ENCODE data around the gene STAT4.

STAT4 gene

DNA sequence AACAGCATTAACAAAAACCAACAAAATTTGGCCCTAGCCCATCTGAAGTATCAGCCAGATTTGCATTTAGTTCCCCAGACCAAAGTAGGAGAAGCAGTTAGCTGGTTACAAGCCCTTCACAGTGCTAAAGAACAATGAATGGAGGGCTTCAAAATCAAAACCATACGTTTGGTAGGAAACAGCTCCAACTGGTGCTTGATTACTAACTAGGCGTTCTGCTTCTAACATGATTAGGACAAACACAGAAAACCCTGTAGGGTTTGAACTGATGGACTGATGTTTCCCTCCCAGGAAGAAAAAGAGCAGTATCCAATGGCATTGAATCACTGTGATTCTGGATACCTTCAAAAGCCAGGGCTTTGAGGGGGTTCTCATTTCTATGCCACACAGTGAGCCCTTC is 20.5 kb upstream of the STAT4 start:
- no peak overlapping the region for H3K4me3 ChIP-seq (ENCODE audit: insufficient read depth, low read length, poor library complexity, severe bottlenecking)
- H3K9ac ChIP-seq (ENCODE audit: low read length): no peak overlapping the region
- no peak overlapping the region for H3K27ac ChIP-seq (ENCODE audit: low read depth, low read length)
- no peaks in the 10 kb centered on the region for H3K27me3 ChIP-seq (ENCODE audit: low read length)
- no peak overlapping the region for H3K4me2 ChIP-seq (ENCODE audit: low read depth, low read length, poor library complexity, severe bottlenecking)
- no peaks in the 10 kb centered on the region for H3K9me2 ChIP-seq (replicated peaks; ENCODE audit: insufficient read depth, low read length)
- H2AFZ ChIP-seq (ENCODE audit: low read depth, low read length, severe bottlenecking): no peak overlapping the region
- H3K36me3 ChIP-seq (ENCODE audit: low read length): no peaks in the 10 kb centered on the region
- no peaks in the 10 kb centered on the region for H3F3A ChIP-seq (ENCODE audit: insufficient read depth)
- no peaks in the 10 kb centered on the region for H3K79me2 ChIP-seq (ENCODE audit: insufficient read depth, low read length)
- no peaks in the 10 kb centered on the region for H3K9me3 ChIP-seq (ENCODE audit: insufficient read depth, low read length)
- no peak for TF ChIP-seq EZH2phosphoT487 (conservative IDR thresholded peaks at IDR 0.05; ENCODE audit: low read length)
- TF ChIP-seq, protein P1, sequence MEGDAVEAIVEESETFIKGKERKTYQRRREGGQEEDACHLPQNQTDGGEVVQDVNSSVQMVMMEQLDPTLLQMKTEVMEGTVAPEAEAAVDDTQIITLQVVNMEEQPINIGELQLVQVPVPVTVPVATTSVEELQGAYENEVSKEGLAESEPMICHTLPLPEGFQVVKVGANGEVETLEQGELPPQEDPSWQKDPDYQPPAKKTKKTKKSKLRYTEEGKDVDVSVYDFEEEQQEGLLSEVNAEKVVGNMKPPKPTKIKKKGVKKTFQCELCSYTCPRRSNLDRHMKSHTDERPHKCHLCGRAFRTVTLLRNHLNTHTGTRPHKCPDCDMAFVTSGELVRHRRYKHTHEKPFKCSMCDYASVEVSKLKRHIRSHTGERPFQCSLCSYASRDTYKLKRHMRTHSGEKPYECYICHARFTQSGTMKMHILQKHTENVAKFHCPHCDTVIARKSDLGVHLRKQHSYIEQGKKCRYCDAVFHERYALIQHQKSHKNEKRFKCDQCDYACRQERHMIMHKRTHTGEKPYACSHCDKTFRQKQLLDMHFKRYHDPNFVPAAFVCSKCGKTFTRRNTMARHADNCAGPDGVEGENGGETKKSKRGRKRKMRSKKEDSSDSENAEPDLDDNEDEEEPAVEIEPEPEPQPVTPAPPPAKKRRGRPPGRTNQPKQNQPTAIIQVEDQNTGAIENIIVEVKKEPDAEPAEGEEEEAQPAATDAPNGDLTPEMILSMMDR (IDR thresholded peaks at IDR 0.05; ENCODE audit: insufficient read depth, low read length, poor library complexity, severe bottlenecking): no peak
- H4K20me1 ChIP-seq (ENCODE audit: low read depth, low read length): no peaks in the 10 kb centered on the region

DNA sequence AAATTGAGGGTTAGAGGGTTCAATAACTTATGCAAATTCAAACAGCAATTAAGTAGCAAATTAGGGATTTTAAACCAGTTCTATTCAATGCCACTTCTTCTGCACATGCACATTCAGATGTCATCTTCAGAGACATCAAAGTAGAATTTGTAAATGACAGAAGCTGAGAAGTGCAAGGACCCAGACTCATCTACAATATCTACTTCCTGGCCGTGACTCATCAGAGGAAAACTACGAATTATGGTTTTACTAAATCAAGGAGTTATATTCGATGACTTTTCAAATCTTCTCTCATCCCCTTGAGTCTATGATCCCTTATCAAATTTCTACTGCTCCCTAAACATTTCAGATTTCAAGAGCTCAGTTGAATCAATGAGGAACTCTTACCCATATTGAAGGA is 20.0 kb upstream of the STAT4 start:
- H3K27me3 ChIP-seq (ENCODE audit: low read length): no peaks in the 10 kb centered on the region
- H3K79me2 ChIP-seq (ENCODE audit: insufficient read depth, low read length): no peaks in the 10 kb centered on the region
- no peak overlapping the region for H3K27ac ChIP-seq (ENCODE audit: low read depth, low read length)
- no peak overlapping the region for H3K9ac ChIP-seq (ENCODE audit: low read length)
- H3K36me3 ChIP-seq (ENCODE audit: low read length): no peaks in the 10 kb centered on the region
- no peaks in the 10 kb centered on the region for H3K9me3 ChIP-seq (ENCODE audit: insufficient read depth, low read length)
- no peak for TF ChIP-seq EZH2phosphoT487 (conservative IDR thresholded peaks at IDR 0.05; ENCODE audit: low read length)
- TF ChIP-seq, protein P1 (IDR thresholded peaks at IDR 0.05; ENCODE audit: insufficient read depth, low read length, poor library complexity, severe bottlenecking): no peak
- H3K9me2 ChIP-seq (replicated peaks; ENCODE audit: insufficient read depth, low read length): no peaks in the 10 kb centered on the region
- no peak overlapping the region for H3K4me2 ChIP-seq (ENCODE audit: low read depth, low read length, poor library complexity, severe bottlenecking)
- no peaks in the 10 kb centered on the region for H3F3A ChIP-seq (ENCODE audit: insufficient read depth)
- H2AFZ ChIP-seq (ENCODE audit: low read depth, low read length, severe bottlenecking): no peak overlapping the region
- H4K20me1 ChIP-seq (ENCODE audit: low read depth, low read length): no peaks in the 10 kb centered on the region
- no peak overlapping the region for H3K4me3 ChIP-seq (ENCODE audit: insufficient read depth, low read length, poor library complexity, severe bottlenecking)

DNA sequence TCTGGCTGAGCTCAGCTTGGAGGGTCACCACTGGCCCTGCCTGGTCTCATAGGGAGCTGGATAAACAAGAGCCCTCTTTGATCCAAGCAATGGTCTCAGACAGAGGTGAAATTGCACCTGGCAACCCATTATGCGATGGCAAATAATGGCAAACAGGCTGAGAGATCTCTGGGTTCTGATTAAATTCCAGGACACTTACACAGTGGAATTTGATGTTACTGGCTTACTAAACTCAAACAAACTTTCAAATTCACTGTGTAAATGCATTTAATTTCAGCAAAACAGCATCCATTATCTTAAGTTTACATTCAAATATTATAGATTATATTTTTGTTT is 19.5 kb upstream of the STAT4 start:
- Histone ChIP-seq H4K20me1 (ENCODE audit: low read depth, low read length) (no peaks in the 10 kb centered on the region), H3F3A (ENCODE audit: insufficient read depth) (no peaks in the 10 kb centered on the region), H3K4me2 (ENCODE audit: low read depth, low read length, poor library complexity, severe bottlenecking) (no peak overlapping the region), H3K9ac (ENCODE audit: low read length) (no peak overlapping the region), H3K27me3 (ENCODE audit: low read length) (no peaks in the 10 kb centered on the region), H3K79me2 (ENCODE audit: insufficient read depth, low read length) (no peaks in the 10 kb centered on the region), H3K27ac (ENCODE audit: low read depth, low read length) (no peak overlapping the region), H3K9me3 (ENCODE audit: insufficient read depth, low read length) (no peaks in the 10 kb centered on the region), H3K36me3 (ENCODE audit: low read length) (no peaks in the 10 kb centered on the region), H3K4me3 (ENCODE audit: insufficient read depth, low read length, poor library complexity, severe bottlenecking) (no peak overlapping the region), H3K9me2 (replicated peaks; ENCODE audit: insufficient read depth, low read length) (no peaks in the 10 kb centered on the region), H2AFZ (ENCODE audit: low read depth, low read length, severe bottlenecking) (no peak overlapping the region)
- TF ChIP-seq, protein P1 (IDR thresholded peaks at IDR 0.05; ENCODE audit: insufficient read depth, low read length, poor library complexity, severe bottlenecking): no peak
- no peak for TF ChIP-seq EZH2phosphoT487 (conservative IDR thresholded peaks at IDR 0.05; ENCODE audit: low read length)
